ENCODE results near the gene TLE3. TPM values are rescaled to one million over a fixed set of nuclear protein-coding genes. Genes with fewer than 3 reads are reported as not detected.

The TLE3 gene
- total RNA-seq, 2 donors from 2014 or later = 16.6 to 33.9 TPM

GRCh38 chr15:70121624-70122302, 24.0 kb upstream of the TLE3 start:
- ATAC-seq = peak; percentile 51
- no peak overlapping the region for H3K27ac ChIP-seq
- H3K36me3 ChIP-seq (replicated peaks in 1 of 2; ENCODE audit: insufficient read depth in 1 of 2, low read depth in 2 of 2) = no peaks in the 10 kb centered on the region
- no peaks in the 10 kb centered on the region for H3K9me3 ChIP-seq
- no peaks in the 10 kb centered on the region for H3K27me3 ChIP-seq
- H3K4me1 ChIP-seq = peaks cover under 1% of the 10 kb centered on the region
- DNase-seq = peak in 3 of 4 donors; percentile 34 to 59 (median 41)
- no peak for TF ChIP-seq POLR2A (IDR thresholded peaks at IDR 0.05)
- TF ChIP-seq CTCF (IDR thresholded peaks at IDR 0.05) = no peak
- 78 to 79% methylated on average over 8 of the region's 8 CpGs for WGBS, 2 donors
- intact Hi-C loops (cut with DNase I) = no loop called here
- H3K4me3 ChIP-seq = no peak overlapping the region

- 86 to 89% methylated on average over 10 of the region's 10 CpGs for WGBS, 2 donors
- no peak overlapping the region for H3K27ac ChIP-seq
- intact Hi-C loops (cut with DNase I) = no loop called here
- H3K4me3 ChIP-seq = no peak overlapping the region
- H3K36me3 ChIP-seq (replicated peaks in 1 of 2; ENCODE audit: insufficient read depth in 1 of 2, low read depth in 2 of 2) = no peaks in the 10 kb centered on the region
- DNase-seq (no peak), ATAC-seq (no peak)
- H3K27me3 ChIP-seq = no peaks in the 10 kb centered on the region
- no peaks in the 10 kb centered on the region for H3K4me1 ChIP-seq
- no peaks in the 10 kb centered on the region for H3K9me3 ChIP-seq
- TF ChIP-seq CTCF (IDR thresholded peaks at IDR 0.05) (no peak), POLR2A (IDR thresholded peaks at IDR 0.05) (no peak)
Measured at GRCh38 chr15:70120958-70121623, 23.4 kb upstream of the TLE3 start.

GRCh38 chr15:70119911-70120508, 22.3 kb upstream of the TLE3 start:
- Histone ChIP-seq H3K27ac (no peak overlapping the region), H3K4me3 (no peak overlapping the region), H3K27me3 (no peaks in the 10 kb centered on the region), H3K36me3 (replicated peaks in 1 of 2; ENCODE audit: insufficient read depth in 1 of 2, low read depth in 2 of 2) (no peaks in the 10 kb centered on the region), H3K9me3 (no peaks in the 10 kb centered on the region), H3K4me1 (no peaks in the 10 kb centered on the region)
- ATAC-seq = no peak
- no peak for DNase-seq
- 80 to 89% methylated on average over 4 to 5 of the region's 5 CpGs for WGBS, 2 donors
- TF ChIP-seq CTCF (IDR thresholded peaks at IDR 0.05) (no peak), POLR2A (IDR thresholded peaks at IDR 0.05) (no peak)
- intact Hi-C loops (cut with DNase I) = no loop called here

GRCh38 chr15:70118599-70118998, 20.9 kb upstream of the TLE3 start:
- Histone ChIP-seq H3K9me3 (no peaks in the 10 kb centered on the region), H3K4me3 (no peak overlapping the region), H3K27ac (no peak overlapping the region), H3K4me1 (peaks cover 9% of the 10 kb centered on the region), H3K36me3 (replicated peaks in 1 of 2; ENCODE audit: insufficient read depth in 1 of 2, low read depth in 2 of 2) (no peaks in the 10 kb centered on the region), H3K27me3 (no peaks in the 10 kb centered on the region)
- no peak for TF ChIP-seq CTCF (IDR thresholded peaks at IDR 0.05)
- TF ChIP-seq POLR2A (IDR thresholded peaks at IDR 0.05) = no peak
- no peak for DNase-seq
- intact Hi-C loops (cut with DNase I) = no loop called here
- 90 to 96% methylated on average over 3 of the region's 3 CpGs for WGBS, 2 donors
- no peak for ATAC-seq

All from body of pancreas (tissue), 4 donors.